Epidermal melanocyte (primary cell): ENCODE measurements around the gene GIMAP5.

Experiments
- DNase-seq: peaks from one replicate; pipeline ENCODE4 v3.0.0; 2011; ENCODE audit warnings: low spot score; ENCODE audit not compliant: insufficient read length

Gene GIMAP5

GRCh38 chr7:150737265-150738055, at the start of gene GIMAP5:
TSS of gene GIMAP5 (plus strand) at chr7:150737418. CDS start at chr7:150740885, 3,467 bp downstream.
- DNase-seq: no peak

- DNase-seq: no peak
Observed at GRCh38 chr7:150688630-150689029, 48.6 kb upstream of the GIMAP5 start.

- DNase-seq: no peak
Observed at GRCh38 chr7:150695654-150696053, 41.6 kb upstream of the GIMAP5 start.

- DNase-seq: no peak
Observed at GRCh38 chr7:150703209-150703608, 34.0 kb upstream of the GIMAP5 start.

GRCh38 chr7:150715293-150715692, 21.9 kb upstream of the GIMAP5 start:
- no peak for DNase-seq

GRCh38 chr7:150715738-150716137, 21.5 kb upstream of the GIMAP5 start:
- DNase-seq: no peak

GRCh38 chr7:150716368-150716767, 20.9 kb upstream of the GIMAP5 start, which contains the start of gene GIMAP1:
TSS of gene GIMAP1 (plus strand) at chr7:150716613. CDS start at chr7:150719048, 2,435 bp downstream.
- no peak for DNase-seq

GRCh38 chr7:150716939-150717338, 20.3 kb upstream of the GIMAP5 start:
- DNase-seq: no peak

GRCh38 chr7:150717814-150718420, 19.3 kb upstream of the GIMAP5 start:
- DNase-seq: no peak

- DNase-seq: no peak
Observed at GRCh38 chr7:150719436-150719835, 17.8 kb upstream of the GIMAP5 start.

- DNase-seq: no peak
Observed at GRCh38 chr7:150719960-150720891, 17.0 kb upstream of the GIMAP5 start.

GRCh38 chr7:150721970-150722373, 15.2 kb upstream of the GIMAP5 start:
- DNase-seq: no peak

GRCh38 chr7:150722431-150722931, 14.7 kb upstream of the GIMAP5 start:
- no peak for DNase-seq

- no peak for DNase-seq
Observed at GRCh38 chr7:150723467-150723866, 13.8 kb upstream of the GIMAP5 start.

- no peak for DNase-seq
Observed at GRCh38 chr7:150727381-150727780, 9.8 kb upstream of the GIMAP5 start.

GRCh38 chr7:150728011-150728410, 9.2 kb upstream of the GIMAP5 start:
- DNase-seq: no peak

GRCh38 chr7:150728609-150729008, 8.6 kb upstream of the GIMAP5 start:
- no peak for DNase-seq

GRCh38 chr7:150731916-150732315, 5.3 kb upstream of the GIMAP5 start:
- DNase-seq: no peak

GRCh38 chr7:150732786-150733481, 4.3 kb upstream of the GIMAP5 start:
- no peak for DNase-seq

- DNase-seq: no peak
Observed at GRCh38 chr7:150733482-150734095, 3.6 kb upstream of the GIMAP5 start.
